Measurements from ENCODE around the gene MSI2.

MSI2 gene

DNA sequence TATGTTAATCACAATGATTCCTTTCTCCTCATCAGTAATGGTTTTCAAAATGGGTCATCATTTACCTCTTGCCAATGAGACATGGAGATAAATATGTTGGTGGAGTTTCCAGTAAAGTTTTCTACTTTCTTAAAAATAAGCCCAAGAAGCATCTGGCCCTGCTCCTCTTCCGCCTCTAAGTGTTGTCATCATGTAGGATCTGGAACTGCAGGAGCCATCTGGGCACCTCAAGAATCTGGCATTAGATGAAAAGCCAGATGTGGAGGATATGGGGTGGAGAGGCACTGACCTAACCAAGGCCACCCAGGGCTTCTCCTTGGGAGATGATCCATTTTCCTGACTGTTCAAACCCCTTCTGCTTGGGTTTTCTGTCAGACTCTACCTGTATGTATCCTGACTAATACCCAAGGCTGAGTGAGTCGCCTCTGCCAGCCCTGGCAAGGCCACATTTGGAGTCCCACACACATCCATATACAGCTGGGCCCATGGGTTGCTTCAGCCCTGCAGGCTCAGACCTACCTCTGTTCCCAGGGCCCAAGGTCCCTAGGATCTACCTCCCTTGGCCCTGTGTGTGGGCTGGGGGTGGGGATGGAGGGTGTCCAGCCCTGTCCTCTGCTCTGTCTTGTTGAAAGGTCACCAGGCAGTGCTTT lies 464.2 kb downstream of the MSI2 start:
- no peak overlapping the region for H2AFZ ChIP-seq (ENCODE audit: low read length)
- no peak for TF ChIP-seq EZH2 (IDR thresholded peaks at IDR 0.05; ENCODE audit: borderline replicate concordance, low read length)
- TF ChIP-seq, protein P1, sequence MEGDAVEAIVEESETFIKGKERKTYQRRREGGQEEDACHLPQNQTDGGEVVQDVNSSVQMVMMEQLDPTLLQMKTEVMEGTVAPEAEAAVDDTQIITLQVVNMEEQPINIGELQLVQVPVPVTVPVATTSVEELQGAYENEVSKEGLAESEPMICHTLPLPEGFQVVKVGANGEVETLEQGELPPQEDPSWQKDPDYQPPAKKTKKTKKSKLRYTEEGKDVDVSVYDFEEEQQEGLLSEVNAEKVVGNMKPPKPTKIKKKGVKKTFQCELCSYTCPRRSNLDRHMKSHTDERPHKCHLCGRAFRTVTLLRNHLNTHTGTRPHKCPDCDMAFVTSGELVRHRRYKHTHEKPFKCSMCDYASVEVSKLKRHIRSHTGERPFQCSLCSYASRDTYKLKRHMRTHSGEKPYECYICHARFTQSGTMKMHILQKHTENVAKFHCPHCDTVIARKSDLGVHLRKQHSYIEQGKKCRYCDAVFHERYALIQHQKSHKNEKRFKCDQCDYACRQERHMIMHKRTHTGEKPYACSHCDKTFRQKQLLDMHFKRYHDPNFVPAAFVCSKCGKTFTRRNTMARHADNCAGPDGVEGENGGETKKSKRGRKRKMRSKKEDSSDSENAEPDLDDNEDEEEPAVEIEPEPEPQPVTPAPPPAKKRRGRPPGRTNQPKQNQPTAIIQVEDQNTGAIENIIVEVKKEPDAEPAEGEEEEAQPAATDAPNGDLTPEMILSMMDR (IDR thresholded peaks at IDR 0.05; ENCODE audit: low read length), result no peak
- H3K9ac ChIP-seq (ENCODE audit: low read length), result no peak overlapping the region
- no peaks in the 10 kb centered on the region for H3K27me3 ChIP-seq (ENCODE audit: insufficient read depth, low read length)
- H3K36me3 ChIP-seq (ENCODE audit: insufficient read depth, low read length), result no peaks in the 10 kb centered on the region
- no peaks in the 10 kb centered on the region for H3K4me1 ChIP-seq (ENCODE audit: insufficient read depth, low read length, severe bottlenecking)
- no peaks in the 10 kb centered on the region for H3K79me2 ChIP-seq (ENCODE audit: insufficient read depth, low read length)
- H3K4me3 ChIP-seq (ENCODE audit: low read depth, low read length, poor library complexity, severe bottlenecking), result no peak overlapping the region
- no peaks in the 10 kb centered on the region for H3K9me3 ChIP-seq (ENCODE audit: low read length)
- H4K20me1 ChIP-seq (ENCODE audit: insufficient read depth, low read length), result no peaks in the 10 kb centered on the region
- H3K4me2 ChIP-seq (ENCODE audit: low read length), result no peak overlapping the region
- H3K27ac ChIP-seq (ENCODE audit: low read depth, low read length, poor library complexity, severe bottlenecking), result no peak overlapping the region
- no peaks in the 10 kb centered on the region for H3F3A ChIP-seq (ENCODE audit: insufficient read depth, low read length)
- no peaks in the 10 kb centered on the region for H3K9me2 ChIP-seq (ENCODE audit: low read depth, low read length)

DNA sequence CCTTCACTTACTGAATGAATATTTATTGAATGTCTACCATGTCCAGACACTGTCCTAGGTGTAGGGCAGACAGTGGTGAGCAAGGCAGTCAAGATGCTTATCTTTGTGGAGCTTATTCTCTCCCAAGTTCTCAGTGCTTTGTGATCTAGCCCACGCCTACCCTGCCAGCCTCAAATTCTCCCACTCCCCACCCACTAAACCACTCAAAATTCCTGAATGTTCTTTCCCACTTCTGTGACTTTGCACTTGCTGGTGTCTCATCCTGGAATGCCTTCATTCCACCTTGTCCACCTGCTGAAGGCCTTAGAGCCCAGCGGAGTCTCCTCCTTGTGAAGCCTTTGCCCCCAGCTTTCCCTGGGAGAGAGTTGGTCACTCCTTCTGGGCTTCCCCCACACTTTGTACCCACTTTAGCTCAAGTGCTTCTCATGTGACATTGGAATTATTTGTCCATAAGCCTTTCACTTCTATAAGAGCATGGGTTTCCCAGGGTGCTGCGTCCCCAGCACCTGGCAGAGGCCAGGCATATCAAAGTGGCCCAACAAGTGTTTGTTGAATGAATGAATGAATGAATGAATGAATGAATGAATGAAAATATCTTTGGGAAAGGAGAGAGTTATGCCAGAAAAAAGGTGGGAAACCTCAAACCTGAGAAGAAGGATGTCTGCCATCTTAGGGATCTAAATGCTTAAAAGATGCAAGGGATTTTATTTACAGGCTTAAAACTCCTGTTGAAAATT lies 465.8 kb downstream of the MSI2 start:
- H3K9me3 ChIP-seq (ENCODE audit: low read length), result no peaks in the 10 kb centered on the region
- no peaks in the 10 kb centered on the region for H3K4me1 ChIP-seq (ENCODE audit: insufficient read depth, low read length, severe bottlenecking)
- no peaks in the 10 kb centered on the region for H3K79me2 ChIP-seq (ENCODE audit: insufficient read depth, low read length)
- no peak overlapping the region for H3K27ac ChIP-seq (ENCODE audit: low read depth, low read length, poor library complexity, severe bottlenecking)
- H3K27me3 ChIP-seq (ENCODE audit: insufficient read depth, low read length), result no peaks in the 10 kb centered on the region
- no peak overlapping the region for H3K9ac ChIP-seq (ENCODE audit: low read length)
- H3K9me2 ChIP-seq (ENCODE audit: low read depth, low read length), result no peaks in the 10 kb centered on the region
- no peaks in the 10 kb centered on the region for H4K20me1 ChIP-seq (ENCODE audit: insufficient read depth, low read length)
- no peak overlapping the region for H3K4me3 ChIP-seq (ENCODE audit: low read depth, low read length, poor library complexity, severe bottlenecking)
- H2AFZ ChIP-seq (ENCODE audit: low read length), result no peak overlapping the region
- no peaks in the 10 kb centered on the region for H3F3A ChIP-seq (ENCODE audit: insufficient read depth, low read length)
- no peak overlapping the region for H3K4me2 ChIP-seq (ENCODE audit: low read length)
- no peaks in the 10 kb centered on the region for H3K36me3 ChIP-seq (ENCODE audit: insufficient read depth, low read length)
- TF ChIP-seq, protein P1 (IDR thresholded peaks at IDR 0.05; ENCODE audit: low read length), result no peak
- TF ChIP-seq EZH2 (IDR thresholded peaks at IDR 0.05; ENCODE audit: borderline replicate concordance, low read length), result no peak

DNA sequence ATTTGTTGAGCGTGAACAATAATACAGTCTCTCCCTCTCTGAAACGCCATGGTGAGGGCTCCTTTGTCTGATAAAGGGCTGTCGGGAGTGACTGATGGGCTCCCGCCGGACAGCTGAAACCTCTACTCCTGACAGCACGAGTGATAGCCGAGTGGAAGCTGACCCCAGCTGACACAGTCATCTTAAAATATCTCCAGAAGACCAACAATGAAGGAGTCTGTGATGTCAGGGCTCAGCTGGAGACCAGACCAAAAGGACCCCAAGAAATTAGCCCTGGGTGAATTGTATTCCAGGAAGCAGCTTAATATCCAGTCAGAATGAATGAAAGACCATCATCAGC lies 466.4 kb downstream of the MSI2 start:
- H3K9ac ChIP-seq (ENCODE audit: low read length), result no peak overlapping the region

More for the DNA sequence above, 466.4 kb downstream of the MSI2 start:
- Histone ChIP-seq H3K9me3 (ENCODE audit: low read length) (no peaks in the 10 kb centered on the region), H3K4me2 (ENCODE audit: low read length) (no peak overlapping the region), H2AFZ (ENCODE audit: low read length) (no peak overlapping the region), H3K27ac (ENCODE audit: low read depth, low read length, poor library complexity, severe bottlenecking) (no peak overlapping the region), H3K9me2 (ENCODE audit: low read depth, low read length) (no peaks in the 10 kb centered on the region), H3K27me3 (ENCODE audit: insufficient read depth, low read length) (no peaks in the 10 kb centered on the region), H3K36me3 (ENCODE audit: insufficient read depth, low read length) (no peaks in the 10 kb centered on the region), H3K79me2 (ENCODE audit: insufficient read depth, low read length) (no peaks in the 10 kb centered on the region), H3K4me1 (ENCODE audit: insufficient read depth, low read length, severe bottlenecking) (no peaks in the 10 kb centered on the region), H3F3A (ENCODE audit: insufficient read depth, low read length) (no peaks in the 10 kb centered on the region), H4K20me1 (ENCODE audit: insufficient read depth, low read length) (no peaks in the 10 kb centered on the region), H3K4me3 (ENCODE audit: low read depth, low read length, poor library complexity, severe bottlenecking) (no peak overlapping the region)
- TF ChIP-seq, protein P1 (IDR thresholded peaks at IDR 0.05; ENCODE audit: low read length), result no peak
- no peak for TF ChIP-seq EZH2 (IDR thresholded peaks at IDR 0.05; ENCODE audit: borderline replicate concordance, low read length)
